PC-9 (cell line): Measurements from ENCODE around the gene NADK2. TPM values are rescaled to one million over a fixed set of nuclear protein-coding genes. Genes with fewer than 3 reads are reported as not detected.

Experiments used
- BruUV-seq: library from RNA; stranded (reverse); fragments of 400-500 nt; replicated peaks from 2 replicates; lab custom pipeline; 2021; lab: Mats Ljungman, UMichigan
- CTCF ChIA-PET: fragments of 300-600 bp; sonication (Branson Sonifier 250); formaldehyde crosslinking; loops from one replicate; lab custom pipeline; 2022; ENCODE audit warnings: antibody characterized with exemption; lab: Charles Lee
- POLR2A ChIA-PET: fragments of 300-600 bp; sonication (Branson Sonifier 250); formaldehyde crosslinking; loops from one replicate; lab custom pipeline; 2022; ENCODE audit warnings: antibody characterized with exemption; ENCODE audit not compliant: unreplicated experiment; lab: Charles Lee
- DNase-seq, 2 experiments: peaks; one replicate each; pipeline versions ENCODE4 v3.0.0 to v3.0.0-alpha.2; 2015 to 2022; ENCODE audit warnings: mixed read lengths in 1 of 2
- H2AFZ ChIP-seq: fragments of 200-600 bp; sonication (generic); 2 replicates; pipeline ENCODE4 v1.8.1; 2017; ENCODE audit warnings: antibody characterized with exemption
- H3F3A ChIP-seq: fragments of 200-600 bp; sonication (generic); 2 replicates; pipeline ENCODE4 v1.8.1; 2017; ENCODE audit warnings: antibody characterized with exemption, mild to moderate bottlenecking, low read depth; ENCODE audit not compliant: insufficient read depth
- H3K27ac ChIP-seq: fragments of 200-600 bp; sonication (generic); 2 replicates; pipeline ENCODE4 v1.6.1; 2016; ENCODE audit warnings: mixed run types
- H3K27me3 ChIP-seq: fragments of 200-600 bp; sonication (generic); 2 replicates; pipeline ENCODE4 v1.6.1; 2016; ENCODE audit warnings: low read depth, mixed run types; ENCODE audit not compliant: insufficient read depth
- H3K36me3 ChIP-seq: fragments of 200-600 bp; sonication (generic); 2 replicates; pipeline ENCODE4 v1.6.1; 2016; ENCODE audit warnings: low read depth, mixed run types
- H3K4me1 ChIP-seq: fragments of 200-600 bp; sonication (generic); replicated peaks from 2 replicates; pipeline ENCODE4 v1.6.1; 2016; ENCODE audit warnings: mixed run types; ENCODE audit not compliant: insufficient read depth
- H3K4me2 ChIP-seq: fragments of 200-600 bp; sonication (generic); 2 replicates; pipeline ENCODE4 v1.6.1; 2017; ENCODE audit warnings: mixed run types
- H3K4me3 ChIP-seq: fragments of 200-600 bp; sonication (generic); 2 replicates; pipeline ENCODE4 v1.6.1; 2016; ENCODE audit warnings: mixed run types
- H3K79me2 ChIP-seq: fragments of 200-600 bp; sonication (generic); 2 replicates; pipeline ENCODE4 v1.6.1; 2017; ENCODE audit warnings: low read depth, mixed run types
- H3K9me2 ChIP-seq: fragments of 200-600 bp; sonication (generic); 2 replicates; pipeline ENCODE4 v1.8.1; 2017; ENCODE audit warnings: mild to moderate bottlenecking; ENCODE audit not compliant: insufficient read depth
- H3K9me3 ChIP-seq: fragments of 200-600 bp; sonication (generic); 2 replicates; pipeline ENCODE4 v1.8.1; 2016; ENCODE audit warnings: low read depth; ENCODE audit not compliant: insufficient read depth
- H4K20me1 ChIP-seq: fragments of 200-600 bp; sonication (generic); 2 replicates; pipeline ENCODE4 v1.8.1; 2017; ENCODE audit not compliant: insufficient read depth
- EZH2 ChIP-seq: fragments of 200-600 bp; sonication (generic); IDR thresholded peaks from 2 replicates; pipeline ENCODE4 v1.8.0; 2017; ENCODE audit warnings: antibody characterized with exemption, low read depth
- intact Hi-C: fragments of 100-400 bp; cut with micrococcal nuclease; formaldehyde crosslinking; loops from one replicate; pipeline ENCODE4 v1.10.0; 2022; ENCODE audit not compliant: unreplicated experiment
- total RNA-seq: library from RNA; stranded (reverse); gene quantifications from 2 replicates; pipeline ENCODE4 v1.2.3, GENCODE V29; 2021
- TF ChIP-seq, protein P1 (sequence below): fragments of 200-600 bp; sonication (generic); conservative IDR thresholded peaks from 2 replicates; pipeline ENCODE4 v1.6.1; 2017; ENCODE audit warnings: mixed run types, antibody characterized with exemption, mild to moderate bottlenecking, moderate library complexity

NADK2 gene
- total RNA-seq, 1 experiment from 2014 or later = 43.7 TPM

DNA sequence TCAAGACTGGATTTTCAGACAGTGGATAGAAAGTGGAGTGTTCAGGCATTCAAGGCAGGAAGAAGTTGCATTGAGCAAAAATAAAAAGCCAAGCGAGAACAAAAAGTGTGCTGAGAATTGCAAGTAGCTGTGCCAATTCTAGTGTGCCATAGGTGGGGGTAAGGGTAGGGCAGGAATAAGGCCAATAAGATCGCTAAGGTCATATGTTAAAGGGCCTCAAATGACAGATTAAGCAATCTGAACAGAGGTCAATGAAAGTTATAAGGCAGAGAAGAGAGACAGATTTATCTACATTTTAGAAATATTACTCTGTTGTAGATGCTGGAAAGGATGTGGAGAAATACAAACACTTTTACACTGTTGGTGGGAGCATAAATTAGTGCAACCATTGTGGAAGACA, 36.4 kb downstream of the NADK2 start:
- Histone ChIP-seq H3K36me3 (peaks cover 6% of the 10 kb centered on the region), H3K9me2 (no peaks in the 10 kb centered on the region), H3K79me2 (no peaks in the 10 kb centered on the region), H2AFZ (no peak overlapping the region), H4K20me1 (no peaks in the 10 kb centered on the region), H3K27me3 (no peaks in the 10 kb centered on the region), H3K4me2 (no peak overlapping the region), H3K9me3 (no peaks in the 10 kb centered on the region; the same call in 1 of the 2 replicates), H3F3A (peaks cover 7% of the 10 kb centered on the region; the same call in 1 of the 2 replicates), H3K27ac (no peak overlapping the region), H3K4me1 (0 out of 2 replicates have a peak, but pooled peaks cover 4% of the 10 kb centered on the region), H3K4me3 (no peak overlapping the region)
- no peak for TF ChIP-seq EZH2
- TF ChIP-seq, protein P1, sequence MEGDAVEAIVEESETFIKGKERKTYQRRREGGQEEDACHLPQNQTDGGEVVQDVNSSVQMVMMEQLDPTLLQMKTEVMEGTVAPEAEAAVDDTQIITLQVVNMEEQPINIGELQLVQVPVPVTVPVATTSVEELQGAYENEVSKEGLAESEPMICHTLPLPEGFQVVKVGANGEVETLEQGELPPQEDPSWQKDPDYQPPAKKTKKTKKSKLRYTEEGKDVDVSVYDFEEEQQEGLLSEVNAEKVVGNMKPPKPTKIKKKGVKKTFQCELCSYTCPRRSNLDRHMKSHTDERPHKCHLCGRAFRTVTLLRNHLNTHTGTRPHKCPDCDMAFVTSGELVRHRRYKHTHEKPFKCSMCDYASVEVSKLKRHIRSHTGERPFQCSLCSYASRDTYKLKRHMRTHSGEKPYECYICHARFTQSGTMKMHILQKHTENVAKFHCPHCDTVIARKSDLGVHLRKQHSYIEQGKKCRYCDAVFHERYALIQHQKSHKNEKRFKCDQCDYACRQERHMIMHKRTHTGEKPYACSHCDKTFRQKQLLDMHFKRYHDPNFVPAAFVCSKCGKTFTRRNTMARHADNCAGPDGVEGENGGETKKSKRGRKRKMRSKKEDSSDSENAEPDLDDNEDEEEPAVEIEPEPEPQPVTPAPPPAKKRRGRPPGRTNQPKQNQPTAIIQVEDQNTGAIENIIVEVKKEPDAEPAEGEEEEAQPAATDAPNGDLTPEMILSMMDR = no peak
- ChIA-PET POLR2A (no interaction called here), CTCF (interaction anchor here (0.6 kb wide), 1 partner anchor 60 kb away, joined by 4 read pairs; no protein-coding TSS in a partner anchor)
- BruUV-seq = no TSS peak
- no peak for DNase-seq
- intact Hi-C loops = no loop called here

GRCh38 chr5:36202521-36202961, 39.2 kb downstream of the NADK2 start:
- BruUV-seq = no TSS peak
- intact Hi-C loops = no loop called here
- H3K36me3 ChIP-seq = peaks cover 20% of the 10 kb centered on the region

DNA sequence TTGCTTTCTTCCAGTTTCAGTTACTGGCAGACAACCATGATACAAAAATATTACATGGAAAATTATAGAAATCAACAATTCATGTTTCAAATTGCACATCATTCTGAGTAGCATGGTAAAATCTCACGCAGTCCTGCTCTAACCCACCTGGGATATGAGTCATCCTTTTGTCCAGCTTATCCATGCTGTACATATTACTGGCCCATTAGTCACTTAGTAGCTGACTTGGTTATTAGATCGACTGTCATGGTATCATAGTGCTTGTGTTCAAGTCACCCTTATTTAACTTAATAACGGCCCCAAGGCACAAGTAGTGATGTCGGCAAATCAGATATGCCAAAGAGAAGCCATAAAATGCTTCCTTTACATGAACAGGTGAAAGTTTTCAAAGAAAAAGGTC, 41.2 kb downstream of the NADK2 start:
- H4K20me1 ChIP-seq = no peaks in the 10 kb centered on the region
- no peak overlapping the region for H3K4me2 ChIP-seq
- no peak overlapping the region for H3K27ac ChIP-seq
- H3K27me3 ChIP-seq = no peaks in the 10 kb centered on the region
- TF ChIP-seq EZH2 = no peak
- TF ChIP-seq, protein P1 = no peak
- no peaks in the 10 kb centered on the region; the same call in 1 of the 2 replicates for H3K9me3 ChIP-seq
- DNase-seq = peak in 1 of 2 experiments; percentile 51
- CTCF ChIA-PET = no interaction called here
- no peak overlapping the region for H3K4me3 ChIP-seq
- no TSS peak for BruUV-seq
- no peaks in the 10 kb centered on the region for H3K9me2 ChIP-seq
- no peaks in the 10 kb centered on the region for H3K79me2 ChIP-seq
- H3K36me3 ChIP-seq = peaks cover 39% of the 10 kb centered on the region
- H2AFZ ChIP-seq = no peak overlapping the region
- H3K4me1 ChIP-seq = no peaks in the 10 kb centered on the region
- H3F3A ChIP-seq = peaks cover 7% of the 10 kb centered on the region; the same call in 1 of the 2 replicates
- POLR2A ChIA-PET = no interaction called here
- intact Hi-C loops = no loop called here

More at GRCh38 chr5:36202521-36202961, 39.2 kb downstream of the NADK2 start:
- Histone ChIP-seq H3K4me1 (no peaks in the 10 kb centered on the region), H3K27me3 (no peaks in the 10 kb centered on the region), H3K79me2 (no peaks in the 10 kb centered on the region), H3K27ac (no peak overlapping the region), H3K4me3 (no peak overlapping the region), H3K4me2 (no peak overlapping the region), H3K9me2 (no peaks in the 10 kb centered on the region), H3F3A (peaks cover 7% of the 10 kb centered on the region; the same call in 1 of the 2 replicates), H2AFZ (no peak overlapping the region), H3K9me3 (no peaks in the 10 kb centered on the region; the same call in 1 of the 2 replicates), H4K20me1 (no peaks in the 10 kb centered on the region)
- ChIA-PET POLR2A (no interaction called here), CTCF (no interaction called here)
- DNase-seq = no peak
- TF ChIP-seq EZH2 = no peak
- TF ChIP-seq, protein P1 = no peak
